ENCODE data around the gene BPIFB6. TPM values are rescaled to one million over a fixed set of nuclear protein-coding genes. Genes with fewer than 3 reads are reported as not detected.
A peak's percentile ranks its signal among the peaks of the same experiment; 100 is the strongest.
"Not testable (repeated sequence)": the region's sequence is repeated elsewhere in the genome, so short reads cannot be mapped to it uniquely, and the experiment has no call there.

BPIFB6 gene
- total RNA-seq, 1 donor = not detected

GRCh38 chr20:33042430-33042829 lies 11.0 kb downstream of the BPIFB6 start:
- DNase-seq (ENCODE audit: insufficient read length, low spot score, missing footprints) = no peak
- Histone ChIP-seq H3K36me3 (ENCODE audit: insufficient read depth, low read length) (no peaks in the 10 kb centered on the region), H3K4me2 (ENCODE audit: insufficient read depth, low read length) (no peak overlapping the region), H2AFZ (ENCODE audit: low read length) (no peak overlapping the region), H3K79me2 (ENCODE audit: insufficient read depth, low read length) (no peaks in the 10 kb centered on the region), H3K9me3 (ENCODE audit: low read depth, low read length) (no peaks in the 10 kb centered on the region), H3K27me3 (ENCODE audit: insufficient read depth, low read length) (no peaks in the 10 kb centered on the region), H3K4me1 (ENCODE audit: insufficient read depth, low read length) (no peaks in the 10 kb centered on the region), H3K4me3 (ENCODE audit: insufficient read depth, low read length) (no peak overlapping the region), H3K27ac (ENCODE audit: low read depth, low read length) (no peak overlapping the region), H4K20me1 (ENCODE audit: insufficient read depth, low read length) (no peaks in the 10 kb centered on the region)
- TF ChIP-seq CTCF (IDR thresholded peaks at IDR 0.05; ENCODE audit: extremely low read depth, low read depth, low read length) = no peak

GRCh38 chr20:33042983-33043730 lies 11.7 kb downstream of the BPIFB6 start:
- TF ChIP-seq CTCF (IDR thresholded peaks at IDR 0.05; ENCODE audit: extremely low read depth, low read depth, low read length) = no peak
- Histone ChIP-seq H3K36me3 (ENCODE audit: insufficient read depth, low read length) (no peaks in the 10 kb centered on the region), H3K9me3 (ENCODE audit: low read depth, low read length) (no peaks in the 10 kb centered on the region), H3K4me3 (ENCODE audit: insufficient read depth, low read length) (no peak overlapping the region), H3K4me1 (ENCODE audit: insufficient read depth, low read length) (no peaks in the 10 kb centered on the region), H3K27me3 (ENCODE audit: insufficient read depth, low read length) (no peaks in the 10 kb centered on the region), H3K79me2 (ENCODE audit: insufficient read depth, low read length) (no peaks in the 10 kb centered on the region), H2AFZ (ENCODE audit: low read length) (no peak overlapping the region), H3K27ac (ENCODE audit: low read depth, low read length) (no peak overlapping the region), H4K20me1 (ENCODE audit: insufficient read depth, low read length) (no peaks in the 10 kb centered on the region), H3K4me2 (ENCODE audit: insufficient read depth, low read length) (no peak overlapping the region)
- DNase-seq (ENCODE audit: insufficient read length, low spot score, missing footprints) = peak; percentile 64

GRCh38 chr20:33043731-33044181 lies 12.3 kb downstream of the BPIFB6 start:
- H3K9me3 ChIP-seq (ENCODE audit: low read depth, low read length) = no peaks in the 10 kb centered on the region
- no peaks in the 10 kb centered on the region for H4K20me1 ChIP-seq (ENCODE audit: insufficient read depth, low read length)
- H3K4me2 ChIP-seq (ENCODE audit: insufficient read depth, low read length) = no peak overlapping the region
- H3K79me2 ChIP-seq (ENCODE audit: insufficient read depth, low read length) = no peaks in the 10 kb centered on the region
- no peak for TF ChIP-seq CTCF (IDR thresholded peaks at IDR 0.05; ENCODE audit: extremely low read depth, low read depth, low read length)
- no peak overlapping the region for H2AFZ ChIP-seq (ENCODE audit: low read length)
- no peak overlapping the region for H3K27ac ChIP-seq (ENCODE audit: low read depth, low read length)
- DNase-seq (ENCODE audit: insufficient read length, low spot score, missing footprints) = peak; percentile 8
- H3K4me1 ChIP-seq (ENCODE audit: insufficient read depth, low read length) = no peaks in the 10 kb centered on the region
- H3K27me3 ChIP-seq (ENCODE audit: insufficient read depth, low read length) = no peaks in the 10 kb centered on the region
- H3K4me3 ChIP-seq (ENCODE audit: insufficient read depth, low read length) = no peak overlapping the region
- H3K36me3 ChIP-seq (ENCODE audit: insufficient read depth, low read length) = no peaks in the 10 kb centered on the region

GRCh38 chr20:33045129-33045721 lies 13.8 kb downstream of the BPIFB6 start:
- DNase-seq (ENCODE audit: insufficient read length, low spot score, missing footprints); H3K4me3 ChIP-seq (ENCODE audit: insufficient read depth, low read length); H3K36me3 ChIP-seq (ENCODE audit: insufficient read depth, low read length); H3K4me2 ChIP-seq (ENCODE audit: insufficient read depth, low read length); H3K4me1 ChIP-seq (ENCODE audit: insufficient read depth, low read length); H3K27me3 ChIP-seq (ENCODE audit: insufficient read depth, low read length); H2AFZ ChIP-seq (ENCODE audit: low read length); H3K79me2 ChIP-seq (ENCODE audit: insufficient read depth, low read length); H3K27ac ChIP-seq (ENCODE audit: low read depth, low read length); H3K9me3 ChIP-seq (ENCODE audit: low read depth, low read length); H4K20me1 ChIP-seq (ENCODE audit: insufficient read depth, low read length): not testable (repeated sequence)

Measured in osteoblast (primary cell).